ENCODE measurements around the gene LHX2.

LHX2 gene

GRCh38 chr9:124035001-124035650 lies 23.6 kb downstream of the LHX2 start:
- DNase-seq: no peak

GRCh38 chr9:124036578-124036977 lies 25.0 kb downstream of the LHX2 start:
- DNase-seq: no peak

- no peak for DNase-seq
Measured at GRCh38 chr9:124037790-124038189, 26.2 kb downstream of the LHX2 start.

GRCh38 chr9:124038239-124038638 lies 26.7 kb downstream of the LHX2 start:
- no peak for DNase-seq

- DNase-seq: no peak
Measured at GRCh38 chr9:124038790-124039633, 27.4 kb downstream of the LHX2 start.

- peak in 1 of 2 experiments; percentile 41 for DNase-seq
Measured at GRCh38 chr9:124040186-124040931, 28.8 kb downstream of the LHX2 start.

- DNase-seq: peak; percentile 54 to 68
Measured at GRCh38 chr9:124040935-124041816, 29.6 kb downstream of the LHX2 start.

GRCh38 chr9:124041817-124042116 lies 30.2 kb downstream of the LHX2 start:
- no peak for DNase-seq

GRCh38 chr9:124042201-124042721 lies 30.7 kb downstream of the LHX2 start:
- DNase-seq: no peak

GRCh38 chr9:124044448-124044847 lies 32.9 kb downstream of the LHX2 start:
- DNase-seq: no peak

- DNase-seq: peak in 1 of 2 experiments; percentile 35
Measured at GRCh38 chr9:124045076-124045829, 33.7 kb downstream of the LHX2 start.

- no peak for DNase-seq
Measured at GRCh38 chr9:124045830-124046177, 34.2 kb downstream of the LHX2 start.

GRCh38 chr9:124046189-124046588 lies 34.6 kb downstream of the LHX2 start:
- DNase-seq: no peak

- no peak for DNase-seq
Measured at GRCh38 chr9:124047251-124047672, 35.7 kb downstream of the LHX2 start.

- DNase-seq: no peak
Measured at GRCh38 chr9:124050955-124051354, 39.4 kb downstream of the LHX2 start.

- DNase-seq: no peak
Measured at GRCh38 chr9:124052401-124052800, 40.8 kb downstream of the LHX2 start.

GRCh38 chr9:124054582-124055227 lies 43.1 kb downstream of the LHX2 start:
- peak; percentile 68 for DNase-seq

GRCh38 chr9:124060844-124061605 lies 49.5 kb downstream of the LHX2 start:
- DNase-seq: no peak

- DNase-seq: no peak
Measured at GRCh38 chr9:124062172-124062571, 50.6 kb downstream of the LHX2 start.

GRCh38 chr9:124066783-124067577 lies 55.4 kb downstream of the LHX2 start:
- no peak for DNase-seq
